ENCODE measurements around the gene TAGLN3.
A peak's percentile ranks its signal among the peaks of the same experiment; 100 is the strongest.

TAGLN3 gene

GRCh38 chr3:111978583-111979433 is 19.9 kb upstream of the TAGLN3 start, which contains the start of gene ABHD10:
Gene ABHD10 (plus strand): TSS chr3:111979026. CDS start chr3:111979062, 36 bp downstream.
- peak; percentile 96 for DNase-seq (ENCODE audit: extremely low read depth, low read depth)
- no peak for TF ChIP-seq CTCF (IDR thresholded peaks at IDR 0.05; ENCODE audit: low read depth, low read length)

- no peak for TF ChIP-seq CTCF (IDR thresholded peaks at IDR 0.05; ENCODE audit: low read depth, low read length)
- DNase-seq (ENCODE audit: extremely low read depth, low read depth) = no peak
These were observed 19.2 kb upstream of the TAGLN3 start for GRCh38 chr3:111979434-111980038.

- no peak for DNase-seq (ENCODE audit: extremely low read depth, low read depth)
- TF ChIP-seq CTCF (IDR thresholded peaks at IDR 0.05; ENCODE audit: low read depth, low read length) = no peak
These were observed 17.8 kb upstream of the TAGLN3 start for GRCh38 chr3:111980716-111981456.

GRCh38 chr3:111981457-111981763 is 17.3 kb upstream of the TAGLN3 start:
- TF ChIP-seq CTCF (IDR thresholded peaks at IDR 0.05; ENCODE audit: low read depth, low read length) = no peak
- no peak for DNase-seq (ENCODE audit: extremely low read depth, low read depth)

- DNase-seq (ENCODE audit: extremely low read depth, low read depth) = no peak
- TF ChIP-seq CTCF (IDR thresholded peaks at IDR 0.05; ENCODE audit: low read depth, low read length) = no peak
These were observed 14.0 kb upstream of the TAGLN3 start for GRCh38 chr3:111984636-111985298.

- no peak for DNase-seq (ENCODE audit: extremely low read depth, low read depth)
- no peak for TF ChIP-seq CTCF (IDR thresholded peaks at IDR 0.05; ENCODE audit: low read depth, low read length)
These were observed 11.9 kb upstream of the TAGLN3 start for GRCh38 chr3:111986800-111987199.

Data from AG09319 (cell line).